Subcutaneous abdominal adipose tissue (tissue), 5 donors: ENCODE measurements around the gene ALG13.

Source experiments
- H3K27ac ChIP-seq: one replicate; pipeline ENCODE4 v1.7.0; 2013; ENCODE audit warnings: low read depth, mild to moderate bottlenecking, inconsistent platforms, low read length, moderate library complexity
- H3K27me3 ChIP-seq, 5 donors: one replicate each; pipeline ENCODE4 v1.7.0; 2013; ENCODE audit warnings: low read length in 5 of 5, inconsistent platforms in 1 of 5; ENCODE audit not compliant: control insufficient read depth in 5 of 5, insufficient read depth in 4 of 5
- H3K36me3 ChIP-seq, 5 donors: one replicate each; pipeline ENCODE4 v1.7.0; 2013; ENCODE audit warnings: low read length in 5 of 5; ENCODE audit not compliant: control insufficient read depth in 5 of 5, insufficient read depth in 5 of 5
- H3K4me1 ChIP-seq, 5 donors: one replicate each; pipeline ENCODE4 v1.7.0; 2013; ENCODE audit warnings: low read length in 5 of 5, mild to moderate bottlenecking in 3 of 5, moderate library complexity in 1 of 5; ENCODE audit not compliant: control insufficient read depth in 5 of 5, insufficient read depth in 5 of 5
- H3K4me3 ChIP-seq, 5 donors: one replicate each; pipeline ENCODE4 v1.7.0; 2013; ENCODE audit warnings: low read length in 5 of 5, low read depth in 1 of 5
- H3K9ac ChIP-seq, 5 donors: one replicate each; pipeline ENCODE4 v1.7.0; 2013; ENCODE audit warnings: low read length in 5 of 5, mild to moderate bottlenecking in 4 of 5, moderate library complexity in 3 of 5
- H3K9me3 ChIP-seq, 5 donors: one replicate each; pipeline ENCODE4 v1.7.0; 2013; ENCODE audit warnings: low read length in 5 of 5; ENCODE audit not compliant: control insufficient read depth in 5 of 5
- donor health status: healthy.
- donor health status: healthy.
- donor health status: healthy.
- donor health status: healthy.
- donor health status: healthy.

Gene ALG13

DNA sequence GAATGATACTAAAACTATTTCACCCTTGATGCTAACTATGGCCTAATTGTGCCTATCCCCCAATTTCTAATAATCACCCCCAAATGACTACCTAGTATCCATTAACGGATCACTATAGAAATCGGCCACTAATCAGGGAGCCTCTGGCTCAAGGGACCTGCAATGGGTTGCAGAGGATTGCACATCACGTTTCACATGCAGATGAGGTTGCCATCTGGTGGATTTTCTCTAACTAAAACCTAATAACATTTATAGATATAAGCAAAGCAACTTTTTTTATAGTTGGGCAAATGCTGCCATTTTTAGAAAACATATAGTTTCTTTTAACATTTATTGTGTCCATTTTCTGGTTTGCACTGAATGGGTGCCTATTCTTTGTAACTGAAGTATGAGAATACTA is 28.3 kb upstream of the ALG13 start:
- H3K27ac ChIP-seq, result no peak overlapping the region
- peaks cover 0 to 11% (median 11%) of the 10 kb centered on the region in 5 donors for H3K27me3 ChIP-seq
- H3K4me1 ChIP-seq, result no peaks in the 10 kb centered on the region
- H3K36me3 ChIP-seq, result no peaks in the 10 kb centered on the region
- H3K9me3 ChIP-seq, result peaks cover 0 to 4% (median 3%) of the 10 kb centered on the region in 5 donors
- H3K4me3 ChIP-seq, result no peak overlapping the region
- H3K9ac ChIP-seq, result no peak overlapping the region

DNA sequence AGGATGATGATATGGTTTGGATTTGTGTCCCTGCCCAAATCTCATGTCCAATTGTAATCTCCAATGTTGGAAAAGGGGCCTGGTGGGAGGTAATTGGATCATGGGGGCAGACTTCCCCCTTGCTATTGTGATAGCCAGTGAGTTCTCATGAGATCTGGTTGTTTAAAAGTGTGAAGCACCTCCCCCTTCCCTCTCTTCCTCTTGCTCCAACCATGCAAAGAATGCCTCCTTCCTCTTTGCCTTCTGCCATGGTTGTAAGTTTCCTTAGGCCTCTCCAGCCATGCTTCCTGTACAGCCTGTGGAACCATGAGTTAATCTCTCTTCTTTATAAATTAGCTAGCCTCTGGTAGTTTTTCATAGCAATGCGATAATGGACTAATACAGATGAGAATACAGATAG is 19.7 kb upstream of the ALG13 start:
- Histone ChIP-seq H3K27ac (no peak overlapping the region), H3K4me3 (no peak overlapping the region), H3K9ac (no peak overlapping the region), H3K36me3 (no peaks in the 10 kb centered on the region), H3K4me1 (no peaks in the 10 kb centered on the region), H3K9me3 (no peaks in the 10 kb centered on the region), H3K27me3 (peaks cover 0 to 5% (median 0%) of the 10 kb centered on the region in 5 donors)

DNA sequence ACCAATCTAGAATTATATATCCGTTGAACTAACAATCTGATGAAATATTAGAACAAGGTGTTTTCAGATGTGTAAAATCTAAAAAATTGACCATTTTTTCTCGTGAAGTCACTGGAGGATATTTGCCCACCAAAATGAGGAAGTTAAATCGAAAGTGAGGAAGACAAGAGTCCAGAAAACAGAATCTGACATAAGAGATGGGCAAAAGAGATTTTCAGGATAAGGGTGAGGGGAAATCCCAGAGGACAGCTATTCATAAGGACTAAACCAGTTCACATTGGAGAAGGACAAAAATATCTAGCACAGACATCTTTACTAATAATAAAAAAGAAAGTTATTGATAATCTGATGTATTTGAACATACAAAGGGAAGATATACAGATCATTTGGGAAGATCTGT is 18.7 kb upstream of the ALG13 start:
- H3K9ac ChIP-seq, result no peak overlapping the region
- peaks cover 0 to 5% (median 0%) of the 10 kb centered on the region in 5 donors for H3K27me3 ChIP-seq
- no peaks in the 10 kb centered on the region for H3K9me3 ChIP-seq
- H3K4me3 ChIP-seq, result no peak overlapping the region
- no peak overlapping the region for H3K27ac ChIP-seq
- no peaks in the 10 kb centered on the region for H3K36me3 ChIP-seq
- H3K4me1 ChIP-seq, result no peaks in the 10 kb centered on the region

DNA sequence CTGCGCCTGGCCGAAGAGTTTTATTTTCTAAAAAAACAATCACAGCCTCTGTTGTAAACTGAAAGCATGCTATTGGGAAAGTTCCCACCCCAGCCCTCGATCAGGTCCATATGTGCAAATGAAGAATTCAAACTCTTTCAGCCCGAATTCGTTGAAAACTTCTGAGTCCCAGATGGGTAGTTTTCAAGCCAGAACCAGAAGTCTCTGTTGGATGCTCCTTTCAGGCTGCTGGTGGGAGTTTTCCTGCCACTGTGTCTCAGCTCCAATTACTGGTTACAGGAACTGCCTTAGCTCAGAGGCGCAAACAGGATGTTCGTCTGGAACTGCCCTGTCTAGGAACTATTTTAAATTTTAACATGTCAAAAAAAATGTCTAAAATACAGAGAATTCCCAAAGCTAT is 9.3 kb upstream of the ALG13 start:
- Histone ChIP-seq H3K27me3 (peaks cover 0 to 16% (median 11%) of the 10 kb centered on the region in 5 donors), H3K9ac (no peak overlapping the region), H3K4me1 (no peaks in the 10 kb centered on the region), H3K4me3 (no peak overlapping the region), H3K9me3 (no peaks in the 10 kb centered on the region), H3K36me3 (no peaks in the 10 kb centered on the region), H3K27ac (no peak overlapping the region)

DNA sequence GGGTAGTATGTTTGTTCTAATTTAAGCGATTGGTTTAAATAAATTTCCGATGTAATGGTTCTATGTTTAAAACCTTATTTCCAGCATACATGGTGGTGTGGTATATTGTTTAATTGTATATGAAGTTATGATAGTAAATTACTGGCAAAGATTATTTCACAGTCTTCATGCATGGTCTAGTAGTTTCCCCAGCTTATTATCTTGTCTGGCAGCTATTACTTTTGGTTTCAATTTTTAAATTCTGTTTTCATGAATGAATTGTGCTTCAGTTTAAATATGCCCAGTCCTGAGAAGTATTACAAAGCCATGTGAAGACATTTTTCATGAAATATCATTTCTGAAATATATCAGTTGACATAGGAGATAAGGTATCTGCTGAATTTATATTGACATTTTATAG is 6.3 kb downstream of the ALG13 start:
- Histone ChIP-seq H3K27me3 (peaks cover 0 to 2% (median 0%) of the 10 kb centered on the region in 5 donors), H3K27ac (no peak overlapping the region), H3K9ac (no peak overlapping the region), H3K4me3 (no peak overlapping the region), H3K9me3 (no peaks in the 10 kb centered on the region), H3K4me1 (peaks cover 0 to 2% (median under 1%) of the 10 kb centered on the region in 5 donors), H3K36me3 (peaks cover 14 to 41% (median 35%) of the 10 kb centered on the region in 5 donors)

DNA sequence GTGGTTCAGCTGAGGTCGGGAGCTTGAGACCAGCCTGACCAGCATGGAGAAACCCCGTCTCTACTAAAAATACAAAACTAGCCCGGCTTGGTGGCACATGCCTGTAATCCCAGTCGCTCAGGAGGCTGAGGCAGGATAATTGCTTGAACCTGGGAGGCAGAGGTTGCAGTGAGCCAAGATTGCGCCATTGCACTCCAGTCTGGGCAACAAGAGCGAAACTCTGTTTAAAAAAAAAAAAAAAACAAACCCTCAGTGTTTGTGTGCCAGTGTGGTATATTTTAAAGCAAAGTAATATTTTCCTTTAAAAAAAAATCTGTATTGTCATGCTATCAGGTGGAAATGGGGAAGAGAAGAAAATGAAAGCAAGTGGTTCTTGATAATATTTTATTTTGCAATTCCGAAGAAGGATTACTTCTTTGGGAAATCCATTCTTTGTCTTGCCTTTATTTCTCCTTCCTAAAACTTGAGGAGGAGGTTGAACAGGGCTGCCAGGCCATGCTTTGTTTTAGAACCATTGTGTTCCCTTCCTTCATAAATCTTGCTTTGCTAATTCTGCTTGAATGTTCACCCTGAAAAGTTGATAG is 14.4 kb downstream of the ALG13 start:
- Histone ChIP-seq H3K27ac (no peak overlapping the region), H3K36me3 (peaks cover 0 to 20% (median 11%) of the 10 kb centered on the region in 5 donors), H3K4me1 (no peaks in the 10 kb centered on the region), H3K4me3 (no peak overlapping the region), H3K9me3 (no peaks in the 10 kb centered on the region), H3K27me3 (no peaks in the 10 kb centered on the region), H3K9ac (no peak overlapping the region)

DNA sequence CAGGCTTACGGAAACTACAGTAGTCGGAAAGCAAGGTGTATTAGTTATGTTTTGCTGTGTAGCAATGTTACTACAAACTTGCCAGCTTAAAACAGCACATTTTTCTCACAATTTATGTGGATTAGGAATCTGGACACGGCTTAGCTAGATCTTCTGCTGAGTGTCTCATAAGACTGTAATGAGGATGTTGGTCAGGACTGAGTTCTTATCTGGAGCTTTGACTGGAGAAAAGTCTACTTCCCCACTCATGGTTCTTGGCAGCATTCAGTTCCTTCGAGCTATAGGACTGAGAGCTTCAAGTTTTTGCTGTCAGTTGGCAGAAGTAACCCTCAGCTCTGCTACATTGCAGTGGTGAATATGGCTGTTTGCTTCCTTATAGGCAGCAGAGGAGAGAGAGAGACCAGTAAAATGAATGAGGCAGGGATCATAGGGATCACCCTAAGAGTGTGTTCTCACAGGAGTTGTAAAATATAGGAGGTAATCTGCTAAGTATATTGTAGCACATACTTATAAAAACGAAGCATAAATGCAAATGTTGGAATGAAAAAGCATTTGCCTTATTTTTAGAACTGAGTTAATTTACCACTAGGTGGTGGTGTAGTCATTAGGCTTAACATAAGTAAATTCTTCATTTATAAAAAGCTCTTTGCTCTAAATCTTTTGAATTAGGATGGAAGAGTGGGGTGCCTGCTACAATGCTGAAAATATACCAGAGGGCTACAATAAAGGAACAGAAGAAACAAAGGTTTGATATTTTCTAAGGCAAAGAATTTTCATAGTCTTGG is 38.6 kb downstream of the ALG13 start:
- H3K27ac ChIP-seq, result no peak overlapping the region
- no peak overlapping the region for H3K9ac ChIP-seq
- H3K36me3 ChIP-seq, result peaks cover 2 to 22% (median 4%) of the 10 kb centered on the region in 5 donors
- no peaks in the 10 kb centered on the region for H3K27me3 ChIP-seq
- no peaks in the 10 kb centered on the region for H3K9me3 ChIP-seq
- no peak overlapping the region for H3K4me3 ChIP-seq
- peaks cover 0 to 4% (median 0%) of the 10 kb centered on the region in 5 donors for H3K4me1 ChIP-seq

DNA sequence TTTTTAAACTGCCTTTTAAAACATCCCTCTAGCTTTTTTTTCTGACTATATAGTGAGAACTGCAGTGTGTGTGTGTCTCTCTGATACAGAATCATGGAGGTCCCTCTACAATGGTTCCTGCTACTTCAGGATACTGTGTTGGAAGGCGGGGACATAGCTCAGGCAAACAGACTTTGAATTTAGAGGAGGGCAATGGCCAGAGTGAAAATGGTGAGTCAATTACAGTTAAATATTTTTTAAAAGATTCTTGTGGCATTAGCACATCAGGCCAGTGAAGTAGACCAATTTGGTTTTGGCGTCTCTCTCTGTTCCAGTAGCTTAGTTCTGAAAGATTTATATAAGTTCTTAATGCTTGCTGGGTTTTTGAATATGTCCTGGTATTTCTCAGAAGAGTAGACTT is 47.1 kb downstream of the ALG13 start:
- Histone ChIP-seq H3K27ac (no peak overlapping the region), H3K9me3 (no peaks in the 10 kb centered on the region), H3K4me1 (no peaks in the 10 kb centered on the region), H3K9ac (no peak overlapping the region), H3K4me3 (no peak overlapping the region), H3K36me3 (peaks cover 18 to 66% (median 29%) of the 10 kb centered on the region in 5 donors), H3K27me3 (peaks cover 0 to 4% (median 0%) of the 10 kb centered on the region in 5 donors)

DNA sequence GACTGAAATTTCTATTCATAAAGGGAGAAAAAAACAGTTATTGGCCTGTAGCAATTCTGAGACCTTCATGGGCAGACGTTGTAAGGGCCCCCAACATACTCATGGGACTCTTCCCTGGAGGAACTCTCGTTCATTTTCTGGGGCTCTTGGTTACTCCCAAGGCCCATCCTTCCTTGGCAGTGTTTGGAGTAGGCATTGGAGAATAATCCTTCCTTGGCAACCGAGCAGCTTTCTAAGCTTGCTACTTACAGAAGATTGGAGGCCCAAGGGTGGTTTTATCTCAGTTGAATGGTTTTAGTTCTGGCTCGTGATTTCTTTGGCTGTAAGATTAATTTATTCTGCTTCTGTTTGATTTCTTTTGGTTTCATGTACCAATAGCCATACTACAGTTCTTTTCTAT is 50.4 kb downstream of the ALG13 start:
- H3K9ac ChIP-seq, result no peak overlapping the region
- peaks cover 17 to 63% (median 33%) of the 10 kb centered on the region in 5 donors for H3K36me3 ChIP-seq
- no peak overlapping the region for H3K4me3 ChIP-seq
- H3K4me1 ChIP-seq, result no peaks in the 10 kb centered on the region
- peaks cover 0 to 4% (median 0%) of the 10 kb centered on the region in 5 donors for H3K27me3 ChIP-seq
- no peaks in the 10 kb centered on the region for H3K9me3 ChIP-seq
- H3K27ac ChIP-seq, result no peak overlapping the region

DNA sequence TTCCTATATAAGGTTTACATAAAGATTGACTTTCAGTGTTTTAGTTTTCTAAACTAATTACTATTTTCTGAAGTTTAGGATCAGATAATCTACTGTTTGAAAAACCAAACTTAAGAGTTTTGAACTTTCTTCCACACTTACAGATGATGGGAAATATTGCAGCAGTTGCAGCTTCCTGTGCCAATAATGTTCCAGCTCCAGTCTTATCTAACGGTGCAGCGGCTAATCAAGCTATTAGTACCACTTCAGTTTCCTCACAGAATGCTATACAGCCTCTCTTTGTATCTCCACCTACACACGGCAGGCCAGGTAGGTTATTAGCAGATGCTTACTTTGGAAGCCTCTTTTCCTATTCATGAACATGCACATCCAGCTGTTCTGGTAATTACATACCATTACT is 55.6 kb downstream of the ALG13 start:
- Histone ChIP-seq H3K4me1 (no peaks in the 10 kb centered on the region), H3K9me3 (no peaks in the 10 kb centered on the region), H3K9ac (no peak overlapping the region), H3K27me3 (no peaks in the 10 kb centered on the region), H3K36me3 (peaks cover 25 to 66% (median 39%) of the 10 kb centered on the region in 5 donors), H3K4me3 (no peak overlapping the region), H3K27ac (no peak overlapping the region)
